Central memory CD8-positive, alpha-beta T cell (primary cell): ENCODE data around the gene FUT8.
"Not testable (repeated sequence)": the region's sequence is repeated elsewhere in the genome, so short reads cannot be mapped to it uniquely, and the experiment has no call there.

Experiments
- ATAC-seq: fragments of 150-1000 bp; cut with Tn5 transposase; replicated peaks from 2 replicates; pipeline ENCODE4 v1.10.0; 2022; ENCODE audit warnings: mild to moderate bottlenecking, moderate FRiP score, moderate number of reproducible peaks; ENCODE audit not compliant: poor library complexity, severe bottlenecking; ENCODE audit errors: extremely low read depth
- DNase-seq, 2 donors: peaks; one replicate each; pipeline ENCODE4 v3.0.0; 2021; ENCODE audit warnings: low spot score in 2 of 2
- H3K27ac Mint-ChIP-seq: one replicate; pipeline ENCODE4 v1.8.0; 2022; ENCODE audit warnings: low read depth, mild to moderate bottlenecking, moderate library complexity, mixed read lengths
- H3K27me3 Mint-ChIP-seq: one replicate; pipeline ENCODE4 v1.8.0; 2022; ENCODE audit warnings: mixed read lengths
- H3K36me3 Mint-ChIP-seq: one replicate; pipeline ENCODE4 v1.8.0; 2022; ENCODE audit warnings: mild to moderate bottlenecking, moderate library complexity, mixed read lengths; ENCODE audit not compliant: insufficient read depth
- H3K4me1 Mint-ChIP-seq: one replicate; pipeline ENCODE4 v1.8.0; 2022; ENCODE audit warnings: mixed read lengths
- H3K4me3 Mint-ChIP-seq: one replicate; pipeline ENCODE4 v1.8.0; 2022; ENCODE audit warnings: mild to moderate bottlenecking, moderate library complexity, mixed read lengths
- H3K9me3 Mint-ChIP-seq: one replicate; pipeline ENCODE4 v1.8.0; 2022; ENCODE audit warnings: mixed read lengths

The FUT8 gene

GRCh38 chr14:65422088-65422834, 9.7 kb downstream of the FUT8 start:
- Mint-ChIP-seq H3K9me3 (no peaks in the 10 kb centered on the region), H3K36me3 (no peaks in the 10 kb centered on the region), H3K27me3 (no peaks in the 10 kb centered on the region), H3K27ac (no peak overlapping the region), H3K4me1 (peaks cover 24% of the 10 kb centered on the region), H3K4me3 (no peak overlapping the region)
- no peak for ATAC-seq
- no peak for DNase-seq

- no peak for DNase-seq
- Mint-ChIP-seq H3K27me3 (no peaks in the 10 kb centered on the region), H3K4me3 (no peak overlapping the region), H3K4me1 (peaks cover 35% of the 10 kb centered on the region), H3K36me3 (no peaks in the 10 kb centered on the region), H3K9me3 (no peaks in the 10 kb centered on the region), H3K27ac (no peak overlapping the region)
- ATAC-seq: no peak
Observed at GRCh38 chr14:65423982-65424381, 11.5 kb downstream of the FUT8 start.

- Mint-ChIP-seq H3K9me3 (no peaks in the 10 kb centered on the region), H3K27me3 (no peaks in the 10 kb centered on the region), H3K27ac (no peak overlapping the region), H3K4me1 (peaks cover 39% of the 10 kb centered on the region), H3K4me3 (no peak overlapping the region), H3K36me3 (no peaks in the 10 kb centered on the region)
- ATAC-seq (no peak), DNase-seq (no peak)
Observed at GRCh38 chr14:65424531-65424930, 12.0 kb downstream of the FUT8 start.

DNA sequence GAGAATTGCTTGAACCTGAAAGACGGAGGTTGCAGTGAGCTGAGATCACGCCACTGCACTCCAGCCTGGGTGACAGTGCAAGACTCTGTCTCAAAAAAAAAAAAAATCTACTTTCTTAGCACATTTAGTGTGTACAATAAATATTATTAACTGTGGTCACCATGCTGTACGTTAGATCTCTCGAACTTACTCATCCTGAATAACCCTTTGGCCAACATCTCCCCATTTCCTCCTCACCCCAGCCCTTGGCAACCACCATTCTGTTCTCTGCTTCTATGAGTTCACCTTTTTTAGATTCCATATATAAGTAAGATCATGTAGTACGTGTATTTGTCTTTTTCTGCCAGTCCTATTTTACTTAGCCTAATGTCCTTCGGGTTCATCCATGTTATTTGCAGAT, 13.4 kb downstream of the FUT8 start:
- Mint-ChIP-seq H3K36me3 (no peaks in the 10 kb centered on the region), H3K27ac (no peak overlapping the region), H3K4me3 (no peak overlapping the region), H3K4me1 (peaks cover 39% of the 10 kb centered on the region), H3K9me3 (no peaks in the 10 kb centered on the region), H3K27me3 (no peaks in the 10 kb centered on the region)
- ATAC-seq: no peak
- no peak for DNase-seq

DNA sequence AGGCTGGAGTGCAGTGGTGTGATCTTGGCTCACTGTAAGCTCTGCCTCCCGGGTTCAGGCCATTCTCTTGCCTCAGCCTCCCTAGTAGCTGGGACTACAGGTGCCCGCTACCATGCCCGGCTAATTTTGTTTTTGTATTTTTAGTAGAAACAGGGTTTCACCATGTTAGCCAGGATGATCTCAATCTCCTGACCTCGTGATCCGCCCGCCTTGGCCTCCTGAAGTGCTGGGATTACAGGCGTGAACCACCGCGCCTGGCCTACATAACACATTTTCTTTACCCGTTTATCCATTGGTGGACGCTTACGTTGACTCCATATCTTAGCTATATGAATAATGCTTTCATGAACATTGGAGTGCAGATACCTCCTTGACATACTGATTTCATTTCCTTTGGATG, 14.4 kb downstream of the FUT8 start:
- not testable (repeated sequence) for H3K4me3 Mint-ChIP-seq, H3K36me3 Mint-ChIP-seq, H3K9me3 Mint-ChIP-seq, H3K27ac Mint-ChIP-seq, H3K27me3 Mint-ChIP-seq, ATAC-seq, DNase-seq
- peaks cover 37% of the 10 kb centered on the region for H3K4me1 Mint-ChIP-seq

DNA sequence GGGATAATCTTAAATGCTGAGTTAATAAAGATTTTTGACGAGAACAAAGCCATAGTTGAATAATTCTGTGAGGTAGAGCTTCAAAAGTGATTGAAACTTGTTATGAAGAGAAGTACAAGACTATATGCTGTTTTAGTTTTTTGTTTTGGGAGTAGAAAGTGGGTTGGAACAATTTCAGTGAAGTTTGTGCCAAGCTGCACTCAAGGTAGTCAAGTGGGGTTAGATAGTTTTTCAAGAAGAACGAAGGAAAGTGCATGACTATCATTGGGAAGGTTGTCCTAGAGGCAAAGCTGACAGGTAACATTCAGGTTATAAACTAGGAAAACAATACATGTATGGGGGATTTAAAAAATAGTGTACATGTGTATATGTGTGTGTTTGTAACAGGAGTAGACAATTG, 16.2 kb downstream of the FUT8 start:
- Mint-ChIP-seq H3K36me3 (no peaks in the 10 kb centered on the region), H3K27ac (no peak overlapping the region), H3K4me3 (no peak overlapping the region), H3K27me3 (no peaks in the 10 kb centered on the region), H3K9me3 (no peaks in the 10 kb centered on the region), H3K4me1 (peaks cover 49% of the 10 kb centered on the region)
- ATAC-seq (no peak), DNase-seq (no peak)

DNA sequence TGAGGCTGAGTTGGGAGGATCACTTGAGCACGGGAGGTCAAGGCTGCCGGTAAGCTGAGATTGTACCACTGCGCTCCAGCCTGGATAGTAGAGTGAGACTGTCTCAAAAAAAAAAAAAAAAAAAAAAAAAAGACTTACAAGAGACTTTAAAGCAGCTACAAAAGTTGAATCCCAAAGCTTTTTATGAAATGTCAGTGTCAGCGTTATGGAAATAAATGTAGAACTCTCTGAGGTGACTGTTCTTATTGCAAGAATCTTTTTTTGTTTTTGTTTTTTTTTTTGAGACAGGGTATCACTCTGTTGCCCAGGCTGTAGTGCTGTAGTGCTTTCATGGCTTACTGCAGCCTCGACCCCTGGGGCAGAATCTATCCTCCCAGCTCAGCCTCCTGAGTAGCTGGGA, 17.2 kb downstream of the FUT8 start:
- Mint-ChIP-seq H3K36me3 (no peaks in the 10 kb centered on the region), H3K4me1 (peaks cover 48% of the 10 kb centered on the region), H3K27me3 (no peaks in the 10 kb centered on the region), H3K27ac (peak overlapping the region; percentile 15), H3K4me3 (no peak overlapping the region), H3K9me3 (no peaks in the 10 kb centered on the region)
- ATAC-seq (no peak), DNase-seq (no peak)

DNA sequence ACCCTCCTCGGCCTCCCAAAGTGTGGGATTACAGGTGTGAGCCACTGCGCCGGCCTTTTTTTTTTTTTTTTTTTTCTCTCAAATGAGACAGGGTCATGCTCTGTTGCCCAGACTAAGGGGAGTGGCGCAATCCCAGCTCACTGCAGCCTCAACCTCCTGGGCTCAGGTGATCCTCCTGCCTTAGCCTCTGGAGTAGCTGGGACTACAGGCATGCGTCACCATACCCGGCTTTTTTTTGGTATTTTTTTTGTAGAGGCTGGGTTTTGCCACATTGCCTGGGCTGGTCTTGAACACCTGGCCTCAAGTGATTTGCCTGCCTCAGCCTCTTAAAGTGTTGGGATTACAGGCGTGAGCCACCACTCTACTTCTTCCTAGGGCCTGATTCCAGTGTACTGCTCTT, 18.7 kb downstream of the FUT8 start:
- ATAC-seq (no peak), DNase-seq (no peak)
- Mint-ChIP-seq H3K27me3 (no peaks in the 10 kb centered on the region), H3K27ac (no peak overlapping the region), H3K4me3 (no peak overlapping the region), H3K4me1 (peaks cover 42% of the 10 kb centered on the region), H3K9me3 (no peaks in the 10 kb centered on the region), H3K36me3 (no peaks in the 10 kb centered on the region)

DNA sequence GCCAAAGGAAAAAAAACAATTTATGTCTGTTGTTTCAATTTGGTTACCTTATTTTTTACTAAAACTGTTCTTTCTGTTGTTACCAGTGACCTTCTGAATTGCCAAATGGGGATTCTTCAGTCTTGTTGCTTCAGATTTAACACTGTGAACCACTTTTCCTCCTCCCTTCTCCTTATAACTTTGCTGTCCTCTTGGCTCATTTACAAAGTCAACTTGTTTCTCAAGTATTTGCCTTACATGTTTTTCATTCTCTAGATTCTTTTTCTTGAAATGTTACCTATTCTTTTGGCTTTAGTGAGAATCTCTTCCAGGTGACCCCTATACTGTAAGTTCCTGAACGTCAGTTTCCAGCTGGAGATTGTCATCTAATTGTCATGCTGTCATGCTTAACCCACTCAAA, 19.4 kb downstream of the FUT8 start:
- no peak overlapping the region for H3K27ac Mint-ChIP-seq
- H3K9me3 Mint-ChIP-seq: no peaks in the 10 kb centered on the region
- ATAC-seq (no peak), DNase-seq (no peak)
- no peak overlapping the region for H3K4me3 Mint-ChIP-seq
- peaks cover 42% of the 10 kb centered on the region for H3K4me1 Mint-ChIP-seq
- no peaks in the 10 kb centered on the region for H3K36me3 Mint-ChIP-seq
- no peaks in the 10 kb centered on the region for H3K27me3 Mint-ChIP-seq

DNA sequence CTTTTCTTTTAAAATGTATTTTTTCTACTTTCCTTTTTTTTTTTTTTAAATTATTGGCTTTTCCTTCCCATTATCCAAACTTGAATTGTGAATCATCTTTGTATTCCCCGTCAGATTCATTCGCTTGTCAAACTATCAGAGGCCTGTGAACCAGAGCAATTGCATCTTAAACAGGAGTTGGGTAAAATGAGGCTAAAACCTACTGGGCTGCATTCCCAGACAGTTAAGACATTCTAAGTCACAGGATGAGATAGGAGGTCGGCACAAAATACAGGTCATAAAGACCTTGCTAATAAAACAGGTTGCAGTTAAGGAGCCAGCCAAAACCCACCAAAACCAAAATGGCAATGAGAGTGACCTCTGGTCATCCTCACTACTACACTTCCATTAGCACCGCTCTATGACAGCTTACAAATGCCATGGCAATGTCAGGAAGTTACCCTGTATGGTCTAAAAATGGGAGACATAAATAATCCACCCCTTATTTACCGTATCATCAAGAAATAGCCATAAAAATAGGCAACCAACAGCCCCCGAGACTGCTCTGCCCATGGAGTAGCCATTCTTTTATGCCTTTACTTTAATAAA, 19.9 kb downstream of the FUT8 start:
- no peaks in the 10 kb centered on the region for H3K36me3 Mint-ChIP-seq
- DNase-seq: no peak
- H3K4me3 Mint-ChIP-seq: no peak overlapping the region
- no peak overlapping the region for H3K27ac Mint-ChIP-seq
- no peaks in the 10 kb centered on the region for H3K9me3 Mint-ChIP-seq
- no peaks in the 10 kb centered on the region for H3K27me3 Mint-ChIP-seq
- H3K4me1 Mint-ChIP-seq: peaks cover 44% of the 10 kb centered on the region
- ATAC-seq: no peak

- ATAC-seq (no peak), DNase-seq (no peak)
Observed at GRCh38 chr14:65433157-65433556, 20.6 kb downstream of the FUT8 start.

DNA sequence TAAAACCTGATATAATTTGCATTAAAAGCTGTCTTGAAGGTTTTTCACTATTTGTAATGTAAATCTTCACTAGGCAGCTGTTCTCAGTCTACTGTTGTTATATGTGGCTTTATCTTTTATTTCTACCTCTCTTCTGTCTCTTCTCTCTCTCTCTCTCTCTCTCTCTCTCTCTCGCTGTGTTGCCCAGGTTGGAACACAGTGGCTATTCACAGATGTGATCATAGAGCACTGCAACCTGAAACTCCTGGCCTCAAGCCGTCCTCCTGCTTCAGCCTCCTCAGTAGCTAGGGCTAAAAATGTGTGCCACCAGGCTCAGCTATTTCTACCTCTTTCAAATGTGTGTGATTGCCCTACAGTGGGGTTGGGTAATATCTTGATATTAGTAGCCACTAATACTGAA, 21.1 kb downstream of the FUT8 start:
- H3K4me1 Mint-ChIP-seq: peaks cover 48% of the 10 kb centered on the region
- no peaks in the 10 kb centered on the region for H3K9me3 Mint-ChIP-seq
- peak overlapping the region; percentile 53 for H3K27ac Mint-ChIP-seq
- no peaks in the 10 kb centered on the region for H3K27me3 Mint-ChIP-seq
- H3K4me3 Mint-ChIP-seq: no peak overlapping the region
- no peaks in the 10 kb centered on the region for H3K36me3 Mint-ChIP-seq
- DNase-seq: no peak
- ATAC-seq: no peak

More at GRCh38 chr14:65433157-65433556, 20.6 kb downstream of the FUT8 start:
- Mint-ChIP-seq H3K36me3 (no peaks in the 10 kb centered on the region), H3K27me3 (no peaks in the 10 kb centered on the region), H3K27ac (no peak overlapping the region), H3K4me1 (peaks cover 48% of the 10 kb centered on the region), H3K4me3 (no peak overlapping the region), H3K9me3 (no peaks in the 10 kb centered on the region)

DNA sequence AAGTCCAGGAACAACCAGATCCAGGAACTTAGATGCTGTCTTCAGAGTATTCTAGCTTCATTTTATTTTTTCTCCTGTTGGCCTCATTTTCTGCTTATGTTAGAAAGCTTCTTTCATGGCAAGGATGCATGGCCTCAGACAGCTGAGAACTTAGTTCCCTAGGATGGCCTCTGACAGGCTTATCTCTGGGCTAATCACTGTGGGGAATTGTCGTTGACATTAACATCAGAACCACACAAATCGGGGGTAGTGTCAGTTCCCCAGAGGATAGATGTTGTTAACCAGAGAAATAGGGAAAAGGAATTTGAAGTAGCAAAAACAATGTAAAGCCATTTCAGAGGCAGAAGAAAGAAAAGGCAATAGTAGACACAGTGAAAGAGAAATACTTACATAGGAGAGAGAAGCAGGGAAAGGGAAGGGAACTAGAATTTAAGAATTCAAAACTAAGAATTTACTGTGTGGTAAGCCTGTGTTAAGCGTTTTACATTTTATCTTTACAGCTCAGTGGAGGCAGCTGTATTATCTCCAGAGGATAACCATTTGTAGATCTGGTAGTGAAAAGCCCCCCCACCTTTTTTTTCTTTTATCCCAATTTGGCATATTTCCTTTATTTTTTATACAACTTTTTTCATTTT, 21.8 kb downstream of the FUT8 start:
- ATAC-seq: no peak

More for the DNA sequence above, 21.8 kb downstream of the FUT8 start:
- Mint-ChIP-seq H3K4me3 (no peak overlapping the region), H3K27me3 (no peaks in the 10 kb centered on the region), H3K27ac (no peak overlapping the region), H3K36me3 (no peaks in the 10 kb centered on the region), H3K4me1 (peaks cover 46% of the 10 kb centered on the region), H3K9me3 (no peaks in the 10 kb centered on the region)
- no peak for DNase-seq
